ENCODE data around the gene FAM131B. TPM values are rescaled to one million over a fixed set of nuclear protein-coding genes. Genes with fewer than 3 reads are reported as not detected.

Gene FAM131B
- total and polyA plus RNA-seq, 2 of the 13 experiments (the other 11 are each of a cell fraction or from before 2014, with no cell fraction given): 0.07 TPM; not detected in 1

DNA sequence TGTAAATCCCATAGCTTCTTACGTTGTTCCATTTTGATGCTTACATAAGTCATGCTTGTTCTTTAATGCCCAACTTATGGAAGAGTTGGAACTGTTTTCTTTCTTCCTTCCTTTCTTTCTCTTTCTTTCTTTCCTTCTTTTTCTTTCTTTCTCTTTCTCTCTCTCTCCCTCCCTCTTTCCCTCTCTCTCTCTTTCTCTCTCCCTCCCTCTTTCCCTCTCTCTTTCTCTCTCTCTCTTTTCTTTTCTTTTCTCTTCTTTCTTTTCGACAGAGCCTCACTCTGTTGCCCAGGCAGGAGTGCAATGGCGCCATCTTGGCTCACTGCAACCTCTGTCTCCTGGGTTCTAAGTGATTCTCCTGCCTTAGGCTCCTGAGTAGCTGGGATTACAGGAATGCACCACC lies 18.9 kb downstream of the FAM131B start:
- Histone ChIP-seq H3K36me3 (replicated peaks in 1 of 2; ENCODE audit: control insufficient read depth in 1 of 2, insufficient read depth in 2 of 2, low read length in 2 of 2) (no peaks in the 10 kb centered on the region), H3K27ac (ENCODE audit: extremely low read length, insufficient read depth, low read length) (no peak overlapping the region), H2AFZ (ENCODE audit: low read length) (no peak overlapping the region), H3K4me3 (replicated peaks in 1 of 3; ENCODE audit: insufficient read depth in 1 of 3, low read depth in 2 of 3, low read length in 3 of 3) (no peak overlapping the region), H3K27me3 (ENCODE audit: control insufficient read depth in 1 of 2, insufficient read depth in 2 of 2, low read length in 2 of 2) (no peaks in the 10 kb centered on the region), H3K9me3 (ENCODE audit: low read length) (no peaks in the 10 kb centered on the region), H4K20me1 (ENCODE audit: insufficient read depth, low read length) (no peaks in the 10 kb centered on the region), H3K79me2 (ENCODE audit: insufficient read depth, low read length) (no peaks in the 10 kb centered on the region), H3K4me1 (ENCODE audit: insufficient read depth, low read length) (no peaks in the 10 kb centered on the region), H3K9ac (ENCODE audit: insufficient read depth, low read depth, low read length) (no peak overlapping the region), H3K4me2 (ENCODE audit: low read depth, low read length) (no peak overlapping the region)
- intact Hi-C loops (cut with micrococcal nuclease; ENCODE audit: unreplicated experiment): no loop called here
- no TSS peak for BruUV-seq (replicated peaks)
- ATAC-seq (no peak), DNase-seq (ENCODE audit: low spot score) (no peak), FAIRE-seq (no peak)
- ChIA-PET CTCF (ENCODE audit: low intra/inter-chr PET ratio, low total read pairs) (no interaction called here), POLR2A (no interaction called here)
- TF ChIP-seq ZNF10 (CRISPR knock-in tag; IDR thresholded peaks at IDR 0.05; ENCODE audit: borderline replicate concordance, low read depth) (no peak), ZFP1 (CRISPR knock-in tag; IDR thresholded peaks at IDR 0.05) (no peak), MED13 (CRISPR knock-in tag; IDR thresholded peaks at IDR 0.05) (no peak), ZNF737 (CRISPR knock-in tag; IDR thresholded peaks at IDR 0.05; ENCODE audit: borderline replicate concordance) (no peak), ZBTB7A (CRISPR knock-in tag; IDR thresholded peaks at IDR 0.05) (no peak), SP5 (CRISPR knock-in tag; IDR thresholded peaks at IDR 0.05; ENCODE audit: borderline replicate concordance, low read depth) (no peak), ZEB1 (IDR thresholded peaks at IDR 0.05; ENCODE audit: insufficient replicate concordance, low read depth) (no peak), ZNF530 (CRISPR knock-in tag; IDR thresholded peaks at IDR 0.05; ENCODE audit: low read depth) (no peak), EZH2 (conservative IDR thresholded peaks at IDR 0.05; ENCODE audit: low read depth, low read length) (no peak), ZNF101 (CRISPR knock-in tag; IDR thresholded peaks at IDR 0.05; ENCODE audit: borderline replicate concordance, low read depth) (no peak), ZNF670 (CRISPR knock-in tag; IDR thresholded peaks at IDR 0.05; ENCODE audit: borderline replicate concordance) (no peak), SNRNP70 (IDR thresholded peaks at IDR 0.05; ENCODE audit: low read depth, low read length) (no peak), SP140L (CRISPR knock-in tag; IDR thresholded peaks at IDR 0.05; ENCODE audit: borderline replicate concordance) (no peak)
- TF ChIP-seq, protein P1, sequence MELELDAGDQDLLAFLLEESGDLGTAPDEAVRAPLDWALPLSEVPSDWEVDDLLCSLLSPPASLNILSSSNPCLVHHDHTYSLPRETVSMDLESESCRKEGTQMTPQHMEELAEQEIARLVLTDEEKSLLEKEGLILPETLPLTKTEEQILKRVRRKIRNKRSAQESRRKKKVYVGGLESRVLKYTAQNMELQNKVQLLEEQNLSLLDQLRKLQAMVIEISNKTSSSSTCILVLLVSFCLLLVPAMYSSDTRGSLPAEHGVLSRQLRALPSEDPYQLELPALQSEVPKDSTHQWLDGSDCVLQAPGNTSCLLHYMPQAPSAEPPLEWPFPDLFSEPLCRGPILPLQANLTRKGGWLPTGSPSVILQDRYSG (CRISPR knock-in tag; IDR thresholded peaks at IDR 0.05): no peak
- TF ChIP-seq, protein P2, sequence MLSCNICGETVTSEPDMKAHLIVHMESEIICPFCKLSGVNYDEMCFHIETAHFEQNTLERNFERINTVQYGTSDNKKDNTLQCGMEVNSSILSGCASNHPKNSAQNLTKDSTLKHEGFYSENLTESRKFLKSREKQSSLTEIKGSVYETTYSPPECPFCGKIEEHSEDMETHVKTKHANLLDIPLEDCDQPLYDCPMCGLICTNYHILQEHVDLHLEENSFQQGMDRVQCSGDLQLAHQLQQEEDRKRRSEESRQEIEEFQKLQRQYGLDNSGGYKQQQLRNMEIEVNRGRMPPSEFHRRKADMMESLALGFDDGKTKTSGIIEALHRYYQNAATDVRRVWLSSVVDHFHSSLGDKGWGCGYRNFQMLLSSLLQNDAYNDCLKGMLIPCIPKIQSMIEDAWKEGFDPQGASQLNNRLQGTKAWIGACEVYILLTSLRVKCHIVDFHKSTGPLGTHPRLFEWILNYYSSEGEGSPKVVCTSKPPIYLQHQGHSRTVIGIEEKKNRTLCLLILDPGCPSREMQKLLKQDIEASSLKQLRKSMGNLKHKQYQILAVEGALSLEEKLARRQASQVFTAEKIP (CRISPR knock-in tag; IDR thresholded peaks at IDR 0.05; ENCODE audit: borderline replicate concordance): no peak
- TF ChIP-seq, protein P3, sequence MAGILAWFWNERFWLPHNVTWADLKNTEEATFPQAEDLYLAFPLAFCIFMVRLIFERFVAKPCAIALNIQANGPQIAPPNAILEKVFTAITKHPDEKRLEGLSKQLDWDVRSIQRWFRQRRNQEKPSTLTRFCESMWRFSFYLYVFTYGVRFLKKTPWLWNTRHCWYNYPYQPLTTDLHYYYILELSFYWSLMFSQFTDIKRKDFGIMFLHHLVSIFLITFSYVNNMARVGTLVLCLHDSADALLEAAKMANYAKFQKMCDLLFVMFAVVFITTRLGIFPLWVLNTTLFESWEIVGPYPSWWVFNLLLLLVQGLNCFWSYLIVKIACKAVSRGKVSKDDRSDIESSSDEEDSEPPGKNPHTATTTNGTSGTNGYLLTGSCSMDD (CRISPR knock-in tag; IDR thresholded peaks at IDR 0.05): no peak
- in situ Hi-C loops (cut with HindIII; ENCODE audit: extremely low pct_ligation_motif_present, low pct_unique_long_range_greater_than_20kb): no loop called here
- 26% methylated on average over 3 of the region's 3 CpGs for WGBS (ENCODE audit: low lambda C conversion rate)

Measured in HepG2 (cell line).